Measurements from ENCODE around the gene NATD1. TPM values are rescaled to one million over a fixed set of nuclear protein-coding genes. Genes with fewer than 3 reads are reported as not detected.

NATD1 gene
- 10 to 100 TPM in 1 of 8 experiments, 1 to 10 TPM in 7; 3.6 to 10.8 (median 4.9) TPM for total RNA-seq

GRCh38 chr17:21252796-21253645, at the start of gene NATD1:
Gene NATD1, minus strand, starts transcription at chr17:21253410. Its CDS starts 146 bp downstream, at chr17:21253264.
- Histone ChIP-seq H3K4me3 (peak within 1 kb of the TSS; percentile 44 to 75 (median 59)), H3K4me1 (replicated peaks in 1 of 2) (peaks cover 0 to 13% of the 10 kb centered on the region in 2 donors), H3K27ac (peak within 1 kb of the TSS in 1 of 2 donors; percentile 38)
- peak; percentile 58 to 84 (median 82) for ATAC-seq (replicated peaks in 6 of 8)
- in situ Hi-C loops (cut with MboI; ENCODE audit: low pct_unique_long_range_greater_than_20kb in 2 of 9, low sequenced_read_pairs in 9 of 9, unreplicated experiment in 9 of 9) = loop anchor here in 1 of 9 experiments (25.0 kb wide), 1 partner anchor 184 kb away; no protein-coding TSS in a partner anchor
- WGBS, 10 experiments = 0 to 3% (median 3%) methylated on average over 3 to 18 of the region's 117 CpGs; no CpG with 5 or more reads in 6 of the 10 experiments

- WGBS, 10 experiments = 20 to 74% (median 60%) methylated on average over 1 to 10 of the region's 19 CpGs; no CpG with 5 or more reads in 1 of the 10 experiments
- Histone ChIP-seq H3K4me3 (no peak overlapping the region), H3K4me1 (replicated peaks in 1 of 2) (no peaks in the 10 kb centered on the region), H3K27ac (no peak overlapping the region)
- peak in 1 of 8 experiments; percentile 17 for ATAC-seq (replicated peaks in 6 of 8)
- in situ Hi-C loops (cut with MboI; ENCODE audit: low pct_unique_long_range_greater_than_20kb in 2 of 9, low sequenced_read_pairs in 9 of 9, unreplicated experiment in 9 of 9) = loop anchor here in 2 of 9 experiments (25.0 kb wide), 1 partner anchor 485 kb away; no protein-coding TSS in a partner anchor
Observed at GRCh38 chr17:21301593-21302550, 48.7 kb upstream of the NATD1 start.

- no peaks in the 10 kb centered on the region for H3K4me1 ChIP-seq (replicated peaks in 1 of 2)
- 57 to 91% (median 76%) methylated on average over 5 to 29 of the region's 31 CpGs for WGBS, 10 experiments
- no peak overlapping the region for H3K4me3 ChIP-seq
- in situ Hi-C loops (cut with MboI; ENCODE audit: low pct_unique_long_range_greater_than_20kb in 2 of 9, low sequenced_read_pairs in 9 of 9, unreplicated experiment in 9 of 9) = loop anchor here in 2 of 9 experiments (25.0 kb wide), 1 partner anchor 486 kb away; no protein-coding TSS in a partner anchor
- H3K27ac ChIP-seq = no peak overlapping the region
- no peak for ATAC-seq (replicated peaks in 6 of 8)
Observed at GRCh38 chr17:21300601-21301571, 47.7 kb upstream of the NATD1 start.

GRCh38 chr17:21299981-21300600, 46.9 kb upstream of the NATD1 start:
- in situ Hi-C loops (cut with MboI; ENCODE audit: low pct_unique_long_range_greater_than_20kb in 2 of 9, low sequenced_read_pairs in 9 of 9, unreplicated experiment in 9 of 9) = loop anchor here in 3 of 9 experiments (25.0 kb wide), 2 partner anchors 212 to 487 kb away; no protein-coding TSS in a partner anchor
- Histone ChIP-seq H3K4me1 (replicated peaks in 1 of 2) (peaks cover 0 to 3% of the 10 kb centered on the region in 2 donors), H3K27ac (no peak overlapping the region), H3K4me3 (no peak overlapping the region)
- 22 to 64% (median 50%) methylated on average over 4 to 7 of the region's 7 CpGs for WGBS, 10 experiments
- ATAC-seq (replicated peaks in 6 of 8) = peak in 1 of 8 experiments; percentile 12

GRCh38 chr17:21298983-21299519, 45.8 kb upstream of the NATD1 start:
- 25 to 86% (median 52%) methylated on average over 1 to 10 of the region's 13 CpGs for WGBS, 10 experiments
- in situ Hi-C loops (cut with MboI; ENCODE audit: low pct_unique_long_range_greater_than_20kb in 2 of 9, low sequenced_read_pairs in 9 of 9, unreplicated experiment in 9 of 9) = loop anchor here in 1 of 9 experiments (25.0 kb wide), 1 partner anchor 213 kb away; no protein-coding TSS in a partner anchor
- no peak overlapping the region for H3K4me3 ChIP-seq
- peaks cover 0 to 3% of the 10 kb centered on the region in 2 donors for H3K4me1 ChIP-seq (replicated peaks in 1 of 2)
- no peak overlapping the region for H3K27ac ChIP-seq
- ATAC-seq (replicated peaks in 6 of 8) = no peak

- in situ Hi-C loops (cut with MboI; ENCODE audit: low pct_unique_long_range_greater_than_20kb in 2 of 9, low sequenced_read_pairs in 9 of 9, unreplicated experiment in 9 of 9) = loop anchor here in 1 of 9 experiments (25.0 kb wide), 1 partner anchor 214 kb away; no protein-coding TSS in a partner anchor
- Histone ChIP-seq H3K4me3 (no peak overlapping the region), H3K4me1 (replicated peaks in 1 of 2) (peaks cover 0 to 3% of the 10 kb centered on the region in 2 donors), H3K27ac (no peak overlapping the region)
- 46 to 87% (median 67%) methylated on average over 1 to 17 of the region's 22 CpGs for WGBS, 10 experiments
- ATAC-seq (replicated peaks in 6 of 8) = no peak
Observed at GRCh38 chr17:21298056-21298982, 45.1 kb upstream of the NATD1 start.

GRCh38 chr17:21297597-21297996, 44.4 kb upstream of the NATD1 start:
- in situ Hi-C loops (cut with MboI; ENCODE audit: low pct_unique_long_range_greater_than_20kb in 2 of 9, low sequenced_read_pairs in 9 of 9, unreplicated experiment in 9 of 9) = loop anchor here in 1 of 9 experiments (25.0 kb wide), 1 partner anchor 215 kb away; no protein-coding TSS in a partner anchor
- WGBS, 10 experiments = 20 to 100% (median 60%) methylated on average over 1 to 4 of the region's 10 CpGs; no CpG with 5 or more reads in 3 of the 10 experiments
- no peak overlapping the region for H3K4me3 ChIP-seq
- ATAC-seq (replicated peaks in 6 of 8) = peak in 2 of 8 experiments; percentile 3 to 4
- no peak overlapping the region for H3K27ac ChIP-seq
- H3K4me1 ChIP-seq (replicated peaks in 1 of 2) = peaks cover 0 to 3% of the 10 kb centered on the region in 2 donors

GRCh38 chr17:21297026-21297520, 43.9 kb upstream of the NATD1 start:
- 36 to 76% (median 62%) methylated on average over 1 to 9 of the region's 10 CpGs; no CpG with 5 or more reads in 3 of the 10 experiments for WGBS, 10 experiments
- Histone ChIP-seq H3K4me3 (no peak overlapping the region), H3K4me1 (replicated peaks in 1 of 2) (peaks cover 0 to 3% of the 10 kb centered on the region in 2 donors), H3K27ac (no peak overlapping the region)
- peak in 1 of 8 experiments; percentile 2 for ATAC-seq (replicated peaks in 6 of 8)
- in situ Hi-C loops (cut with MboI; ENCODE audit: low pct_unique_long_range_greater_than_20kb in 2 of 9, low sequenced_read_pairs in 9 of 9, unreplicated experiment in 9 of 9) = loop anchor here in 1 of 9 experiments (25.0 kb wide), 1 partner anchor 215 kb away; no protein-coding TSS in a partner anchor

- peak in 6 of 8 experiments; percentile 3 to 36 (median 20) for ATAC-seq (replicated peaks in 6 of 8)
- in situ Hi-C loops (cut with MboI; ENCODE audit: low pct_unique_long_range_greater_than_20kb in 2 of 9, low sequenced_read_pairs in 9 of 9, unreplicated experiment in 9 of 9) = loop anchor here in 1 of 9 experiments (25.0 kb wide), 1 partner anchor 216 kb away; no protein-coding TSS in a partner anchor
- 34 to 68% (median 63%) methylated on average over 1 to 22 of the region's 22 CpGs for WGBS, 10 experiments
Observed at GRCh38 chr17:21296097-21297025, 43.2 kb upstream of the NATD1 start.

More at GRCh38 chr17:21296097-21297025, 43.2 kb upstream of the NATD1 start:
- Histone ChIP-seq H3K4me3 (no peak overlapping the region), H3K4me1 (replicated peaks in 1 of 2) (peaks cover 0 to 3% of the 10 kb centered on the region in 2 donors), H3K27ac (no peak overlapping the region)
